Fibroblast of villous mesenchyme (primary cell): Measurements from ENCODE around the gene VGLL2. TPM values are rescaled to one million over a fixed set of nuclear protein-coding genes. Genes with fewer than 3 reads are reported as not detected.
A peak's percentile ranks its signal among the peaks of the same experiment; 100 is the strongest.

ENCODE experiments used
- DNase-seq: peaks from one replicate; pipeline ENCODE4 v3.0.0-alpha.2; 2010; ENCODE audit warnings: low read depth
- H3K4me3 ChIP-seq: 2 replicates; pipeline ENCODE4 v1.5.1; 2011; ENCODE audit warnings: low read depth, mild to moderate bottlenecking, low read length
- CTCF ChIP-seq: IDR thresholded peaks from 2 replicates; pipeline ENCODE4 v1.5.1; 2012; ENCODE audit warnings: low read depth, mild to moderate bottlenecking, low read length; ENCODE audit not compliant: insufficient read depth
- total RNA-seq: library from RNA; depleted of rRNA; stranded (reverse); fragments of >200 nt; gene quantifications from 2 replicates; pipeline ENCODE4 v1.2.3, GENCODE V29; 2012

Gene VGLL2
- total RNA-seq, 1 donor = not detected

GRCh38 chr6:117275205-117275604 is 9.8 kb downstream of the VGLL2 start:
- no peak for DNase-seq
- H3K4me3 ChIP-seq = no peak overlapping the region
- TF ChIP-seq CTCF = no peak

GRCh38 chr6:117275711-117276110 is 10.4 kb downstream of the VGLL2 start:
- DNase-seq = no peak
- TF ChIP-seq CTCF = no peak
- no peak overlapping the region for H3K4me3 ChIP-seq

- DNase-seq = no peak
- no peak overlapping the region for H3K4me3 ChIP-seq
- TF ChIP-seq CTCF = no peak
These were observed 11.5 kb downstream of the VGLL2 start for GRCh38 chr6:117276778-117277316.

- no peak overlapping the region for H3K4me3 ChIP-seq
- TF ChIP-seq CTCF = peak; percentile 34
- DNase-seq = no peak
These were observed 15.6 kb downstream of the VGLL2 start for GRCh38 chr6:117280922-117281321.

- TF ChIP-seq CTCF = no peak
- no peak overlapping the region for H3K4me3 ChIP-seq
- DNase-seq = no peak
These were observed 22.8 kb downstream of the VGLL2 start for GRCh38 chr6:117288083-117288715.

GRCh38 chr6:117290173-117290846 is 25.0 kb downstream of the VGLL2 start:
- H3K4me3 ChIP-seq = no peak overlapping the region
- no peak for TF ChIP-seq CTCF
- no peak for DNase-seq

GRCh38 chr6:117298941-117299340 is 33.6 kb downstream of the VGLL2 start:
- no peak for DNase-seq
- no peak overlapping the region for H3K4me3 ChIP-seq
- no peak for TF ChIP-seq CTCF
